ENCODE results near the gene OGT. TPM values are rescaled to one million over a fixed set of nuclear protein-coding genes. Genes with fewer than 3 reads are reported as not detected.
"Not testable (repeated sequence)": the region's sequence is repeated elsewhere in the genome, so short reads cannot be mapped to it uniquely, and the experiment has no call there.

OGT gene
- 10 to 100 TPM; 17.5 to 39.7 (median 29.0) TPM for polyA plus RNA-seq (ENCODE audit: low read depth in 6 of 6)

DNA sequence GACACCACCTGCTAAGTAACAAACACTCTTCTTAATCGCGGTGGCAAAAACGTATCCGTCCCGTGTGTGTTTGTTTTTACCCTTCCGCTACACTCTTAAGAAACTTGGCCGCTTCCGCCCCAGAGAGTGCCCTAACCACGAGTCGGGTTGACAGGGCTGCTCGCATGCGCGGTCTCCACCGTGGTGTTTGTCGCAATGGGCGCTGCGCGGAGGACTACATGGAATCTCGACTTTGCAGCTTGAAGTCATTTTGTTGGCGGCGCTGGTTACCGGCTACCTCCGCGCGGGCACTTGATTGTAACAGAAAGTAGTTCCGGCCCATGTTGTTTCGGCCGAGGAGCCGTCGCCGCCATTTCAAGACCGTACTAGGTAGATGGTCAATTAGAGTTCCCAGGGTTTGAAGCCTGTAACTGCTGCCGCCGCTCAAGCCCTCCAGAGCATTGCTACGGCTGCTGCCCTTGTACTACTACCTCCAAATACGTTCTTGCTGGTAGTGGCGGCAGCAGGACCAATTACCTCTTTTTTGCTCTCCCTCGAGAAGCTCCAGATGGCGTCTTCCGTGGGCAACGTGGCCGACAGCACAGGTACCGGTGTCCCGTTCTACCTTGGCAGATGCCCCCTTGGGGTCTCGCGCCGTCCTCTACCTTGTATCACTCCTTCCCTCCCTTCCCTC lies at the start of gene OGT:
Gene OGT (plus strand): TSS at position 352 of the 673 bp plus-strand sequence. CDS start 196 bp downstream, at position 548.
- peaks cover 0 to 14% of the 10 kb centered on the region in 2 donors for H3K36me3 Mint-ChIP-seq
- DNase-seq (peak; percentile 90), ATAC-seq (ENCODE audit: low read depth in 2 of 2) (peak; percentile 88 to 89)
- H3K4me1 Mint-ChIP-seq: peaks cover 11 to 22% (median 16%) of the 10 kb centered on the region in 3 donors
- H3K27me3 Mint-ChIP-seq: no peaks in the 10 kb centered on the region
- peaks cover 0 to 8% (median 0%) of the 10 kb centered on the region in 7 donors for H3K9me3 Mint-ChIP-seq
- H3K4me3 Mint-ChIP-seq: peak within 1 kb of the TSS; percentile 88 to 100 (median 96)
- H3K27ac Mint-ChIP-seq: peak within 1 kb of the TSS; percentile 86 to 98 (median 96)

DNA sequence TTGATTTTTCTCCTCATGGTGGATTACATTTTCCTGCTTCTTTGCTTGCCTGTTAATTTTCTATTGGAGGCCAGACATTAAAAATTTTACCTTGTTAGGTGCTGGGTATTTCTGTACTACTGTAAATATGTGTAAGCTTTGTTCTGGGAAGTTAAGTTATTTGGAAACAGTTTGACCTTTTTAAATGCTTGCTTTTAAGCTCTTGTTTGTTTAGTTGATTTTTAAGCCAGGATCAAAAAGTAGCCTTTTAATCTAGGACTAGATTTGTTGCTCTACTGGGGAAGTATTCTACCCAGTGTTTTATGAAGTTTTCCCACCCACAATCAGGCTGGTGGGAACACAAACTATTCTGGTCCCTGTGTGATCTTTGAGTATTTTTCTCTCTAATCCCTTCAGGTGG lies 45.1 kb upstream of the OGT start:
- Mint-ChIP-seq H3K36me3 (no peaks in the 10 kb centered on the region), H3K27me3 (no peaks in the 10 kb centered on the region), H3K4me1 (peaks cover 4 to 9% (median 7%) of the 10 kb centered on the region in 3 donors), H3K27ac (no peak overlapping the region), H3K4me3 (peak overlapping the region in 1 of 8 donors; percentile 12), H3K9me3 (peaks cover 0 to 3% (median 0%) of the 10 kb centered on the region in 7 donors)
- DNase-seq (no peak), ATAC-seq (ENCODE audit: low read depth in 2 of 2) (no peak)

DNA sequence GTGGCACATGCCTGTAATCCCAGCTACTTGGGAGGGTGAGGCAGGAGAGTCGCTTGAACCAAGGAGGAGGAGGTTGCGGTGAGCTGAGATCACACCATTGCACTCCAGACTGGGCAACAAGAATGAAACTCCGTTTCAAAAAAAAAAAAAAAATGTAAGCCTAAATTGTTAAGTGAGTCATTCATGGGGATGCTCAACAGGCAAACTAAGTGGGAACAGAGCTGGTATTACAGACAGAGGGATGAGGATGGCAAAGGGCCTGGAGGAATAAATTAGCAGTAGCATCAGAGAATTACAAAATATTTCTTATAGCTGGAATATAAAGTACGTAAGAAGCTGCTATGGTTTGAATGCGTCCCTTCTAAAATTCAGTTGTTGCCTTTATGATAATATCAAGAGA lies 43.4 kb upstream of the OGT start:
- ATAC-seq (ENCODE audit: low read depth in 2 of 2) (no peak), DNase-seq (no peak)
- no peaks in the 10 kb centered on the region for H3K27me3 Mint-ChIP-seq
- H3K4me1 Mint-ChIP-seq: peaks cover 4 to 7% (median 5%) of the 10 kb centered on the region in 3 donors
- H3K27ac Mint-ChIP-seq: no peak overlapping the region
- H3K9me3 Mint-ChIP-seq: peaks cover 0 to 3% (median 0%) of the 10 kb centered on the region in 7 donors
- H3K4me3 Mint-ChIP-seq: peak overlapping the region in 1 of 8 donors; percentile 36
- H3K36me3 Mint-ChIP-seq: no peaks in the 10 kb centered on the region

DNA sequence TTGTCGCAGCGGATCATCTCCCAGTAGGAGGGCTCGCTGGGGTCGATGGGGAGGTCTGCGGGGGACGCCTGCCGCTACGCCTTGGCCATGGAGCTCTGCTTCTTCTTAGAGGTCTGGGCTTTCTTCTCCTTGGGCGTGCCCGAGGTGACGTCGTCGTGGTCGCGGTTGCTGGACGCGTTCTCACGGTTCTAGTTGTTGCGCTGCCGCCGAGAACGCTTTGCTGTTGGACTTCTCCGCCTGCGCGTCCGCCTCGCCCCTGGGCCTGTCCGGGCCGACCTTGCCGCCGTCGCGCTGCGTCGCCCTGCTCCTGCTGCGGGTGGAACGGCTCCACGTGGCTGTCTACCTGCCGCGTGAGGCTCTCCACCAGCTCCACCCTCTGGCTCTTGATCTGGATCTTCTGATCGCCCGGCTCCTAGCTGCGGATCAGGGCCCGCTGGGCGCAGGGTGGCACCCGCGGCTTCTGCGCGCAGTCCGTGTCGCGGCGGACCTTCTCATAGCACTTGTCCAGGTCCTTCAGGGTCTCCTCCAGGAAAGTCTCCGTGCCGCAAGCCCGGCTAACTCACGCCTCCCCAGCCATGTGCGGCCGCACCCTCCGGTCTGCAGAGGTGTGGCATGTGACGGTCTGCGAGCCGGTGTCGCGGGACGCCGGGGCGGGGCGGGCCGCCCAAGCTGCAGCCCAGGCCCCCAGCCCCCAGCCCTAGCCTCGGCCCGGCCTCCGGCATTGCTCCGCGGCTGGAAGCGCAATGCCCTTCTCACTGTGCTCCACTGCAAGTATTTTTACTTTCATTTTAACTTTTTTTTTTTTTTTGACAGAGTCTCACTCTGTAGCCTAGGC lies 40.5 kb upstream of the OGT start:
- Mint-ChIP-seq H3K27ac (peak overlapping the region in 5 of 6 donors; percentile 49 to 86 (median 54)), H3K9me3 (peaks cover 0 to 5% (median 0%) of the 10 kb centered on the region in 7 donors), H3K4me1 (peaks cover 4 to 7% (median 5%) of the 10 kb centered on the region in 3 donors), H3K27me3 (no peaks in the 10 kb centered on the region), H3K4me3 (peak overlapping the region; percentile 81 to 91 (median 86)), H3K36me3 (no peaks in the 10 kb centered on the region)
- ATAC-seq (ENCODE audit: low read depth in 2 of 2) (peak; percentile 71 to 73), DNase-seq (peak; percentile 20)

DNA sequence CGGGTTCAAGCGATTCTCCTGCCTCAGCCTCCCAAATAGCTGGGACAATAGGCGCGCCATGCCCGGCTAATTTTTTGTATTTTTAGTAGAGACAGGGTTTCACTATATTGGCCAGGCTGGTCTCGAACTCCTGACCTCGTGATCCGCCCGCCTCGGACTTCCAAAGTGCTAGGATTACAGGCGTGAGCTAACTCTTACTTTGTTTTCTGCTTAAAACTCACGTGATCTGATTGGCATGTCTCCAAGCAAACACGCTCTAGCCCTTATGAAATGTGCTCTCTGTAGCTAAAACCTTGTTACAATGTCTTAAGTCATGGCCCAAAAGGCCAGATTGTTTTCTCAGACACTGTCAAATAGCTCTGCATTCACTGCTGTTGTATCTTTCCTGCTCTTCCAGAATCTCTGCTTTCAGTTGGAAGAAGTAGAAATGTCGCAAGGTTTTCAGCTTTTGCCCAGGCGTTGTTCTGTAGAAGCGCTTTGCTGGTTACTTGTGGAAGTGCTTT lies 39.7 kb upstream of the OGT start:
- no peak overlapping the region for H3K27ac Mint-ChIP-seq

DNA sequence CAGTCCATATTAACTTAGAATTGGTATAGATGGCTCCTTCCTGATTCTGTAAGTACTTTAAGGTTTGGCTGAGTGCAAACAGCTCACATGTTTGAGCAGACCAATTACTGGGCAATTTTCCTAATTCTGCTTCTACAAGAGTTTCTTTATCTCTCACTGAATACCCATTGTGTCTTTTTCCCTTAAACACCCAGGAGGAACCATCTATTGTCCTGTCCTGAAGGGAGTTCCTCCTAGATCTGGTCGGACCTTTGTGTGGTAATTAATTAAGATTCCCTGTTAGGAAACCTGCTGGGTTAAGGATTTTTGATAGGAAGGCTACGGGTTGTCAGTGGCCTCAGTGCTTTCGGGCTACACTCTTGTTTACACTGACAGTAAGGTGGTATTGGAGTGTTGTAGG lies 36.9 kb upstream of the OGT start:
- not testable (repeated sequence) for H3K4me1 Mint-ChIP-seq; DNase-seq; H3K36me3 Mint-ChIP-seq; ATAC-seq (ENCODE audit: low read depth in 2 of 2); H3K27ac Mint-ChIP-seq; H3K9me3 Mint-ChIP-seq; H3K27me3 Mint-ChIP-seq
- H3K4me3 Mint-ChIP-seq: peak overlapping the region in 1 of 8 donors; percentile 64

More for the DNA sequence above, 39.7 kb upstream of the OGT start:
- peaks cover 0 to 5% (median 0%) of the 10 kb centered on the region in 7 donors for H3K9me3 Mint-ChIP-seq
- H3K4me3 Mint-ChIP-seq: peak overlapping the region in 7 of 8 donors; percentile 81 to 91 (median 83)
- H3K36me3 Mint-ChIP-seq: no peaks in the 10 kb centered on the region
- no peak for DNase-seq
- no peaks in the 10 kb centered on the region for H3K27me3 Mint-ChIP-seq
- H3K4me1 Mint-ChIP-seq: peaks cover 4 to 7% (median 5%) of the 10 kb centered on the region in 3 donors
- ATAC-seq (ENCODE audit: low read depth in 2 of 2): no peak

DNA sequence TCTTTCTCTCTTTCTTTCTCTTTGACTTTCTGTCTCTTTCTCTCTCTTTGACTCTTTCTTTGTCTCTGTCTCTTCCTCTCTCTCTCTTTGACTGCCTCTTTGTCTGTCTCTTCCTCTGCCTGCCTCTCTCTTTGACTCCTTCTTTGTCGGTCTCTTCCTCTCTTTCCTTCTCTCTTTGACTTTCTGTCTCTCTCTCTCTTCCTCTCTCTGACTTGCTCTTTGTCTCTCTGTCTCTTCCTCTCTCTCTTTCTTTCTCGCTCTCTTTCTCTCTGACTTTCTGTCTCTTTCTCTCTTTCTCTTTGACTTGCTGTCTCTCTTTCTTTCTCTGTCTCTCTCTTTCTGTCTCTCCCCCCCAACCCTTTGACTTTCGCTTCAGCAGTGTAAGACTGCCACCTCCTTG lies 36.4 kb upstream of the OGT start:
- Mint-ChIP-seq H3K4me3 (peak overlapping the region in 2 of 8 donors; percentile 10 to 64), H3K27ac (peak overlapping the region in 3 of 6 donors; percentile 59 to 79 (median 76)), H3K9me3 (peaks cover 0 to 10% (median 0%) of the 10 kb centered on the region in 7 donors), H3K36me3 (no peaks in the 10 kb centered on the region), H3K27me3 (no peaks in the 10 kb centered on the region), H3K4me1 (peaks cover 4 to 7% (median 5%) of the 10 kb centered on the region in 3 donors)
- DNase-seq (no peak), ATAC-seq (ENCODE audit: low read depth in 2 of 2) (no peak)

DNA sequence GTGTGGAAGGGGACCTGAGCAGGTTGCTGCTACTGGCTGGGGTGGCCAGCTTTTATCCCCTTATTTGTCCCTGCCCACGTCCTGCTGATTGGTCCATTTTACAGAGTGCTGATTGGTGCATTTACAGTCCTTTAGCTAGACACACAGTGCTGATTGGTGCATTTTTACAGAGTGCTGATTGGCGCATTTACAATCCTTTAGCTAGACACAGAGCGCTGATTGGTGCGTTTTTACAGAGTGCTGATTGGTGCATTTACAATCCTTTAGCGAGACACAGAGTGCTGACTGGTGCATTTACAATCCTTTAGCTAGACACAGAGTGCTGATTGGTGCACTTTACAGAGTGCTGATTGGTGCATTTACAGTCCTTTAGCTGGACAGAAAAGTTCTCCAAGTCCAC lies 30.8 kb upstream of the OGT start:
- not testable (repeated sequence) for H3K27me3 Mint-ChIP-seq; ATAC-seq (ENCODE audit: low read depth in 2 of 2); H3K36me3 Mint-ChIP-seq; H3K27ac Mint-ChIP-seq; DNase-seq; H3K4me3 Mint-ChIP-seq; H3K4me1 Mint-ChIP-seq
- peaks cover 0 to 12% (median 4%) of the 10 kb centered on the region in 7 donors for H3K9me3 Mint-ChIP-seq

DNA sequence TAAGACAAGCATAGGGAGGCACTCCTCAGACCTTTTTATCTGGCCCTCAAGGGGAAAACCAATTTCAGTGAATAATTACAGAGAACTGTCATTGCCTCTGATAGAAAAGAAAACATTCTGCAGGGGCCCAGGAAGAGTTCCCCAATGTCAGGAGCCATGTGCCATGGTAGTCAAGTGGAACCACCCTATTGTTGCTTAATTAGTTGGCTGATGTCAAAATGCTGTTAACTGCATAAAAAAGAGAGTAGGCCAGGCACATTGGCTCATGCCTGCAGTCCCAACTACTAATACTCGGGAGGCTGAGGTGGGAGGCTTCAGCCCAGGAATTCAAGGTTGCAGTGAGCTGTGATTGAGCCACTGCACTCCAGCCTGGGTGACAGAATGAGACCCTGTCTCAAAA lies 28.6 kb upstream of the OGT start:
- no peak overlapping the region for H3K4me3 Mint-ChIP-seq
- peaks cover 0 to 17% (median 4%) of the 10 kb centered on the region in 7 donors for H3K9me3 Mint-ChIP-seq
- H3K27ac Mint-ChIP-seq: no peak overlapping the region
- no peaks in the 10 kb centered on the region for H3K27me3 Mint-ChIP-seq
- H3K36me3 Mint-ChIP-seq: no peaks in the 10 kb centered on the region
- no peaks in the 10 kb centered on the region for H3K4me1 Mint-ChIP-seq
- no peak for DNase-seq
- no peak for ATAC-seq (ENCODE audit: low read depth in 2 of 2)

DNA sequence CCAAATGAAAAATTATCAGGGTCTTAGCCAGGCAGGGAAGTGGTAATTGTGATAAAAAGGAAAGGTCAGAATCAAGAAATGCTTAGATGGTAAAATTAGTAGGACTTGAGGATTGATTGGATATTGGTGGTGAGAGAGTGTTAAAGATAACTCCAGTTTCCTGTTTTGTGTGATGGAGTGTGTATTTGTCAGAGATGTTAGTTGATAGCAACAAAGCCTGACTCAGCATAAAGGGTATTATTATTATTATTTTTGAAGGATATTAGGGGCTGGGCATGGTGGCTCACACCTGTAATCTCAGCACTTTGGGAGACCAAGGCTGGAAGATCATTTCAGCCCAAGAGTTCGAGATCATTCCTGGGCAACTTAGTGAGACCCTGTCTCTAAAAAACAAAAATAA lies 23.6 kb upstream of the OGT start:
- no peak overlapping the region for H3K4me3 Mint-ChIP-seq
- H3K27me3 Mint-ChIP-seq: no peaks in the 10 kb centered on the region
- H3K9me3 Mint-ChIP-seq: peaks cover 0 to 11% (median 5%) of the 10 kb centered on the region in 7 donors
- no peak overlapping the region for H3K27ac Mint-ChIP-seq
- ATAC-seq (ENCODE audit: low read depth in 2 of 2): no peak
- DNase-seq: no peak
- H3K36me3 Mint-ChIP-seq: peaks cover 0 to 8% of the 10 kb centered on the region in 2 donors
- H3K4me1 Mint-ChIP-seq: no peaks in the 10 kb centered on the region

DNA sequence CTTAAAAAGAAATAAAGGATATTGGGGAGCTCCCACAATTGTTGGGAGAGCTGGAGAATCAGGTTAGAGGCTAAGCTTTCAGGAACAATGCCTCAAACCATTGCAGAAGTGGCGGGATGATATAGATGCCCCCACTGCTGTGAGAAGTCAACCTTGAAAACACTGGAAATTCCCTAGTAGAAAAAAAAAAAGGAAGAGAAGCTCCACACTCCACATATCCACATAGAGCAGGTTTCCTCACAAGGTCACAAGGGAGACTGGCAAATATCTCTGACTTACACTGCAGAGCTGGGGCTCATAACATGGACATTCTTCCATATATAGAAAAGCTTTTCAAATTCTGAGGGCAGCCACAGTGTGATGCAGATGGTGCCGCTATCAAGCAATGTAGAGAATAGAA lies 22.7 kb upstream of the OGT start:
- Mint-ChIP-seq H3K36me3 (peaks cover 0 to 8% of the 10 kb centered on the region in 2 donors), H3K4me1 (no peaks in the 10 kb centered on the region), H3K9me3 (peaks cover 0 to 11% (median 6%) of the 10 kb centered on the region in 7 donors), H3K4me3 (no peak overlapping the region), H3K27me3 (no peaks in the 10 kb centered on the region), H3K27ac (no peak overlapping the region)
- ATAC-seq (ENCODE audit: low read depth in 2 of 2) (peak in 1 of 2 donors; percentile 21), DNase-seq (no peak)

DNA sequence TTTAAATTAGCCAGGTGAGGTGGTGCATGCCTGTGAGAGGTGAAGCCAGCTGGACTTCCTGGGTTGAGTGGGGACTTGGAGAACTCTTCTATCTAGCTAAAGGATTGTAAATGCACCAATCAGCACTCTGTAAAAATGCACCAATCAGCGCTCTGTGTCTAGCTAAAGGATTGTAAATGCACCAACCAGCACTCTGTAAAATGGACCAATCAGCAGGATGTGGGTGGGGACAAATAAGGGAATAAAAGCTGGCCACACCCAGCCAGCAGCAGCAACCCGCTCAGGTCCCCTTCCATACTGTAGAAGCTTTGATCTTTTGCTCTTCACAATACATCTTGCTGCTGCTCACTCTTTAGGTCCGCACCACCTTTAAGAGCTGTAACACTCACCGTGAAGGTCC lies 19.2 kb upstream of the OGT start:
- H3K27me3 Mint-ChIP-seq; H3K36me3 Mint-ChIP-seq; H3K4me3 Mint-ChIP-seq; DNase-seq; H3K4me1 Mint-ChIP-seq; ATAC-seq (ENCODE audit: low read depth in 2 of 2): not testable (repeated sequence)
- peaks cover 0 to 11% (median 6%) of the 10 kb centered on the region in 7 donors for H3K9me3 Mint-ChIP-seq
- H3K27ac Mint-ChIP-seq: peak overlapping the region in 1 of 6 donors; percentile 35

DNA sequence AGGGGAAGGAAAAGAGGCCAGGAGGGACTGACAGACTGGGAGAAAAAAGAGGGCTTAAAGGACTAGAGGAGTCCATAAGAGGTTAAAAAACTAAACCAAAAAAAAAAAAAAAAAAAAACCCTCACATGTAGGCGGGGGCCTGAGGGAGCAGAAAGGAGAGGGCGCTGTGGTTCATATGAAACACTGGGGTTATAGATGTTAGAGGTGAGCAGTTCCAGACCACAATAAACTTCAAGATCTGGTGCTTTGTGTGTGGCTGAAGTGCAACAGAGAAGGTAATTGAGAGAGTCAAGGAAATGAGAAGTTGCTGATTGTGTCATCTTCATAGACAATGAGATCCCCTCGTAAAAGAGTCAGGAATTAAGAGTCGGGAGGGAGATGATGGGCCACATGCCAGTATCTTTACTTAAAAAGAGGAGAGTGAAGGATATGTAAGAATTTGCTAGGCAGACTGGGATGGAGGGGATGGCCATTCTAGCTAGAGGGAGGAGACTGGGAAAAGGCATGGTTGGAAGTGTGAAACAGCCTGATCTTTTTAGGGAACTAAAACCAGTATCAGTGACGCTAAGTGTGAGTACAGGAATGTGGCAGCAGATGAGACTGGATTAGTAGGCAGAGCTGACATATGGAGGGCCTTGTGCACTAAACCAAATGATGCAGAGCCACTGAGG lies 18.4 kb upstream of the OGT start:
- peaks cover 0 to 11% (median 6%) of the 10 kb centered on the region in 7 donors for H3K9me3 Mint-ChIP-seq
- ATAC-seq (ENCODE audit: low read depth in 2 of 2) (no peak), DNase-seq (no peak)
- H3K27me3 Mint-ChIP-seq: no peaks in the 10 kb centered on the region
- no peaks in the 10 kb centered on the region for H3K4me1 Mint-ChIP-seq
- H3K4me3 Mint-ChIP-seq: no peak overlapping the region
- H3K36me3 Mint-ChIP-seq: peaks cover 0 to 8% of the 10 kb centered on the region in 2 donors
- H3K27ac Mint-ChIP-seq: peak overlapping the region in 2 of 6 donors; percentile 3 to 23
